IMR-90 (cell line): ENCODE measurements around the gene PTCSC3. TPM values are rescaled to one million over a fixed set of nuclear protein-coding genes. Genes with fewer than 3 reads are reported as not detected.

ENCODE experiments used
- ATAC-seq: fragments of 200-7000 bp; cut with Tn5 transposase; 2 replicates; pipeline ENCODE4 v1.9.1; 2020; ENCODE audit warnings: low read depth, mild to moderate bottlenecking, moderate library complexity
- BruUV-seq: library from RNA; stranded (reverse); fragments of 400-500 nt; replicated peaks from 2 replicates; lab custom pipeline; 2021; lab: Mats Ljungman, UMichigan
- CTCF ChIA-PET: fragments of 300-600 bp; formaldehyde crosslinking; extraction: SDS; loops from one replicate; lab custom pipeline; 2021; ENCODE audit warnings: antibody characterized with exemption; lab: Yijun Ruan, JAX
- POLR2A ChIA-PET: fragments of 300-600 bp; sonication (Branson Sonifier 250); formaldehyde crosslinking; loops from one replicate; lab custom pipeline; 2022; ENCODE audit warnings: antibody characterized with exemption; ENCODE audit not compliant: unreplicated experiment; lab: Charles Lee
- DNase-seq: peaks from one replicate; pipeline ENCODE4 v3.0.0; 2013
- H2AFZ ChIP-seq: replicated peaks from 2 replicates; pipeline ENCODE3; 2013; ENCODE audit warnings: low read length, mild to moderate bottlenecking; ENCODE audit not compliant: poor library complexity
- H2AK5ac ChIP-seq: 2 replicates; pipeline ENCODE4 v1.6.1; 2013; ENCODE audit warnings: low read depth, low read length, inconsistent platforms
- H2AK9ac ChIP-seq: replicated peaks from 2 replicates; pipeline ENCODE3; 2013; ENCODE audit warnings: mild to moderate bottlenecking, low read depth, low read length, moderate library complexity; ENCODE audit not compliant: poor library complexity
- H2BK120ac ChIP-seq: 2 replicates; pipeline ENCODE4 v1.6.1; 2013; ENCODE audit warnings: low read depth, low read length, inconsistent platforms
- H2BK15ac ChIP-seq: 3 replicates; pipeline ENCODE4 v1.6.1; 2013; ENCODE audit warnings: low read depth, low read length, inconsistent platforms
- H2BK20ac ChIP-seq: 2 replicates; pipeline ENCODE4 v1.6.1; 2013; ENCODE audit warnings: low read depth, mild to moderate bottlenecking, inconsistent platforms, low read length, moderate library complexity
- H2BK5ac ChIP-seq: 2 replicates; pipeline ENCODE4 v1.6.1; 2013; ENCODE audit warnings: mild to moderate bottlenecking, low read depth, low read length, inconsistent platforms; ENCODE audit not compliant: poor library complexity, severe bottlenecking
- H3K14ac ChIP-seq: replicated peaks from 2 replicates; pipeline ENCODE4 v1.6.1; 2013; ENCODE audit warnings: low read depth, low read length, inconsistent platforms
- H3K18ac ChIP-seq: 2 replicates; pipeline ENCODE4 v1.6.1; 2013; ENCODE audit warnings: low read depth, low read length, control low read depth
- H3K23ac ChIP-seq: 2 replicates; pipeline ENCODE4 v1.6.1; 2013; ENCODE audit warnings: low read depth, low read length, inconsistent platforms
- H3K27ac ChIP-seq: 2 replicates; pipeline ENCODE4 v1.5.1; 2013; ENCODE audit warnings: mild to moderate bottlenecking, control low read depth, low read length; ENCODE audit not compliant: insufficient read depth
- H3K27me3 ChIP-seq: 2 replicates; pipeline ENCODE4 v1.6.1; 2013; ENCODE audit warnings: low read length; ENCODE audit not compliant: control insufficient read depth, insufficient read depth
- H3K36me3 ChIP-seq: 2 replicates; pipeline ENCODE4 v1.6.1; 2013; ENCODE audit warnings: low read length, mixed read lengths; ENCODE audit not compliant: control insufficient read depth, insufficient read depth
- H3K4ac ChIP-seq: 2 replicates; pipeline ENCODE4 v1.6.1; 2013; ENCODE audit warnings: low read depth, low read length, inconsistent platforms
- H3K4me1 ChIP-seq: 2 replicates; pipeline ENCODE4 v1.6.1; 2013; ENCODE audit warnings: low read length, mixed read lengths; ENCODE audit not compliant: control insufficient read depth, insufficient read depth
- H3K4me2 ChIP-seq: 2 replicates; pipeline ENCODE4 v1.6.1; 2013; ENCODE audit warnings: low read depth, mild to moderate bottlenecking, control low read depth, low read length, moderate library complexity
- H3K4me3 ChIP-seq: 2 replicates; pipeline ENCODE4 v1.5.1; 2013; ENCODE audit warnings: low read depth, mild to moderate bottlenecking, control low read depth, low read length, moderate library complexity; ENCODE audit not compliant: insufficient read depth
- H3K56ac ChIP-seq: 2 replicates; pipeline ENCODE4 v1.6.1; 2013; ENCODE audit warnings: low read length, inconsistent platforms; ENCODE audit not compliant: insufficient read depth; ENCODE audit errors: extremely low read depth
- H3K79me1 ChIP-seq, 2 experiments: 2 replicates each; pipeline ENCODE4 v1.6.1; 2013; ENCODE audit warnings: low read length in 2 of 2, inconsistent platforms in 1 of 2, low read depth in 1 of 2
- H3K9ac ChIP-seq: 2 replicates; pipeline ENCODE4 v1.6.1; 2013; ENCODE audit warnings: low read depth, low read length, control low read depth
- H3K9me1 ChIP-seq: 2 replicates; pipeline ENCODE4 v1.6.1; 2013; ENCODE audit warnings: low read length, inconsistent platforms; ENCODE audit not compliant: insufficient read depth
- H3K9me3 ChIP-seq: 2 replicates; pipeline ENCODE4 v1.6.1; 2013; ENCODE audit warnings: low read length; ENCODE audit not compliant: control insufficient read depth, insufficient read depth
- H4K20me1 ChIP-seq: 2 replicates; pipeline ENCODE4 v1.6.1; 2013; ENCODE audit warnings: low read length, inconsistent platforms; ENCODE audit not compliant: insufficient read depth
- H4K5ac ChIP-seq: 2 replicates; pipeline ENCODE4 v1.6.1; 2013; ENCODE audit warnings: mild to moderate bottlenecking, low read depth, low read length, control low read depth
- H4K8ac ChIP-seq, 2 experiments: 2 replicates each; pipeline ENCODE4 v1.6.1; 2013; ENCODE audit warnings: low read depth in 2 of 2, low read length in 2 of 2, control low read depth in 1 of 2, inconsistent platforms in 1 of 2
- H4K91ac ChIP-seq: 2 replicates; pipeline ENCODE4 v1.6.1; 2013; ENCODE audit warnings: low read depth, low read length, inconsistent platforms; ENCODE audit not compliant: insufficient read depth
- BHLHE40 ChIP-seq: fragments of 150-350 bp; IDR thresholded peaks from 2 replicates; pipeline ENCODE4 v1.6.1; 2016; ENCODE audit warnings: mild to moderate bottlenecking, low read depth, low read length
- CEBPB ChIP-seq: IDR thresholded peaks from 2 replicates; pipeline ENCODE4 v1.6.1; 2012; ENCODE audit warnings: low read depth, low read length, improper control_type of control experiment
- FOS ChIP-seq: fragments of 150-350 bp; IDR thresholded peaks from 2 replicates; pipeline ENCODE4 v1.6.1; 2016; ENCODE audit warnings: low read depth, low read length
- NFE2L2 ChIP-seq: fragments of 150-350 bp; IDR thresholded peaks from 2 replicates; pipeline ENCODE4 v1.6.1; 2016; ENCODE audit warnings: low read depth, mild to moderate bottlenecking, low read length
- POLR2A ChIP-seq: IDR thresholded peaks from 2 replicates; pipeline ENCODE4 v1.6.1; 2012; ENCODE audit warnings: mild to moderate bottlenecking, low read depth, low read length
- RCOR1 ChIP-seq: IDR thresholded peaks from 2 replicates; pipeline ENCODE4 v1.6.1; 2012; ENCODE audit warnings: mild to moderate bottlenecking, low read length, improper control_type of control experiment; ENCODE audit not compliant: insufficient replicate concordance
- RFX5 ChIP-seq: IDR thresholded peaks from 2 replicates; pipeline ENCODE4 v1.8.0; 2012; ENCODE audit warnings: low read depth, mild to moderate bottlenecking, low read length, moderate library complexity
- WGBS, 2 experiments: methylation state at CpG; one replicate each; pipeline versions ENCODE4 v1.1.5 to v1.1.7; 2013; ENCODE audit warnings: missing lambda C conversion rate in 2 of 2; ENCODE audit not compliant: insufficient read length in 1 of 2; ENCODE audit errors: extremely low coverage in 2 of 2; 5-methylcytosine and 5-hydroxymethylcytosine counted together
- dilution Hi-C: fragments of 300-500 bp; cut with HindIII; formaldehyde crosslinking; loops from one replicate; pipeline ENCODE4 v1.14.3; 2018; ENCODE audit warnings: low sequenced_read_pairs; ENCODE audit not compliant: unreplicated experiment
- in situ Hi-C: fragments of 300-500 bp; cut with MboI; formaldehyde crosslinking; loops from 3 replicates; pipeline ENCODE4 v1.14.3; 2019; ENCODE audit warnings: low sequenced_read_pairs, inconsistent platforms, mixed read lengths
- intact Hi-C: fragments of 100-400 bp; cut with micrococcal nuclease; formaldehyde crosslinking; loops from 2 replicates; pipeline ENCODE4 v1.10.0; 2022
- polyA plus RNA-seq, 3 experiments: library from polyadenylated mRNA; depleted of rRNA; stranded (reverse); fragments of >200 nt; gene quantifications; 2 replicates each; pipeline ENCODE4 v1.2.3, GENCODE V29; 2012; ENCODE audit warnings: low replicate concordance in 1 of 3
- total RNA-seq: library from RNA; depleted of rRNA; stranded (reverse); fragments of >200 nt; gene quantifications from 2 replicates; pipeline ENCODE4 v1.2.3, GENCODE V29; 2012
- TF ChIP-seq, protein P1 (sequence below): fragments of 150-350 bp; IDR thresholded peaks from 2 replicates; pipeline ENCODE4 v1.6.1; 2016; ENCODE audit warnings: low read depth, mild to moderate bottlenecking, low read length, moderate library complexity, borderline replicate concordance
- TF ChIP-seq, protein P2 (sequence below): fragments of 150-350 bp; IDR thresholded peaks from 2 replicates; pipeline ENCODE4 v1.6.1; 2017; ENCODE audit warnings: mild to moderate bottlenecking, antibody characterized with exemption, low read length, low read depth
- TF ChIP-seq, protein P3 (sequence below): conservative IDR thresholded peaks from 2 replicates; pipeline ENCODE4 v1.5.1; 2012; ENCODE audit warnings: mild to moderate bottlenecking, low read depth, low read length, improper control_type of control experiment

PTCSC3 gene
- total and polyA plus RNA-seq, 2 of the 4 experiments (the other 2 are of a cell fraction) = not detected

DNA sequence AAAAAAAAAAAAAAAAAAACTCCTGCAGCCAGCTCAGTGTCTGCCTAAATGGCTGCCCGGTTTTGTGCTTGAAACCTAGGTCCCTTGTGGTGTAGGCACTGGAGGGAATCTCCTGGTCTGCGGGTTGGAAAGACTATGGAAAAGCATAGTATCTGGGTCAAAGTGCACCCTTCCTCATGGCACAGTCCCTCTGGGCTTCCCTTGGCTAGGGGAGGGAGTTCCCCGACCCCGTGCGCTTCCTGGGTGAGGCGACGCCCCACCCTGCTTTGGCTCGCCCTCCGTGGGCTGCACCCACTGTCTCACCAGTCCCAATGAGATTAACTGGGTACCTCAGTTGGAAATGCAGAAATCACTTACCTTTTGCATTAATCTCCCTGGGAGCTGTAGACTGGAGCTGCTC lies 14.3 kb downstream of the PTCSC3 start:
- Histone ChIP-seq H3K36me3 (no peaks in the 10 kb centered on the region), H3K23ac (no peak overlapping the region), H4K5ac (no peak overlapping the region), H3K27me3 (peaks cover 4% of the 10 kb centered on the region), H2BK20ac (no peak overlapping the region), H4K91ac (no peak overlapping the region), H3K4me3 (no peak overlapping the region), H3K14ac (no peak overlapping the region), H2AK5ac (no peak overlapping the region), H2BK5ac (no peak overlapping the region), H2BK120ac (no peak overlapping the region), H2AK9ac (no peak overlapping the region), H3K79me1 (no peaks in the 10 kb centered on the region), H4K20me1 (no peaks in the 10 kb centered on the region), H3K27ac (no peak overlapping the region), H3K4ac (no peak overlapping the region), H3K56ac (no peak overlapping the region), H3K9me1 (no peaks in the 10 kb centered on the region), H3K9ac (no peak overlapping the region), H4K8ac (no peak overlapping the region), H2BK15ac (no peak overlapping the region), H3K4me1 (no peaks in the 10 kb centered on the region), H3K18ac (no peak overlapping the region), H3K9me3 (no peaks in the 10 kb centered on the region), H2AFZ (no peak overlapping the region), H3K4me2 (no peak overlapping the region)
- POLR2A ChIA-PET = no interaction called here
- no CpG with 5 or more reads among the region's 9 CpGs for WGBS, 2 experiments
- no peak for TF ChIP-seq POLR2A
- no peak for TF ChIP-seq RCOR1
- TF ChIP-seq, protein P1, sequence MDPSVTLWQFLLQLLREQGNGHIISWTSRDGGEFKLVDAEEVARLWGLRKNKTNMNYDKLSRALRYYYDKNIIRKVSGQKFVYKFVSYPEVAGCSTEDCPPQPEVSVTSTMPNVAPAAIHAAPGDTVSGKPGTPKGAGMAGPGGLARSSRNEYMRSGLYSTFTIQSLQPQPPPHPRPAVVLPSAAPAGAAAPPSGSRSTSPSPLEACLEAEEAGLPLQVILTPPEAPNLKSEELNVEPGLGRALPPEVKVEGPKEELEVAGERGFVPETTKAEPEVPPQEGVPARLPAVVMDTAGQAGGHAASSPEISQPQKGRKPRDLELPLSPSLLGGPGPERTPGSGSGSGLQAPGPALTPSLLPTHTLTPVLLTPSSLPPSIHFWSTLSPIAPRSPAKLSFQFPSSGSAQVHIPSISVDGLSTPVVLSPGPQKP = no peak
- TF ChIP-seq CEBPB = no peak
- TF ChIP-seq RFX5 = no peak
- TF ChIP-seq FOS = no peak
- TF ChIP-seq, protein P2, sequence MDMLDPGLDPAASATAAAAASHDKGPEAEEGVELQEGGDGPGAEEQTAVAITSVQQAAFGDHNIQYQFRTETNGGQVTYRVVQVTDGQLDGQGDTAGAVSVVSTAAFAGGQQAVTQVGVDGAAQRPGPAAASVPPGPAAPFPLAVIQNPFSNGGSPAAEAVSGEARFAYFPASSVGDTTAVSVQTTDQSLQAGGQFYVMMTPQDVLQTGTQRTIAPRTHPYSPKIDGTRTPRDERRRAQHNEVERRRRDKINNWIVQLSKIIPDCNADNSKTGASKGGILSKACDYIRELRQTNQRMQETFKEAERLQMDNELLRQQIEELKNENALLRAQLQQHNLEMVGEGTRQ = no peak
- TF ChIP-seq NFE2L2 = no peak
- TF ChIP-seq, protein P3, sequence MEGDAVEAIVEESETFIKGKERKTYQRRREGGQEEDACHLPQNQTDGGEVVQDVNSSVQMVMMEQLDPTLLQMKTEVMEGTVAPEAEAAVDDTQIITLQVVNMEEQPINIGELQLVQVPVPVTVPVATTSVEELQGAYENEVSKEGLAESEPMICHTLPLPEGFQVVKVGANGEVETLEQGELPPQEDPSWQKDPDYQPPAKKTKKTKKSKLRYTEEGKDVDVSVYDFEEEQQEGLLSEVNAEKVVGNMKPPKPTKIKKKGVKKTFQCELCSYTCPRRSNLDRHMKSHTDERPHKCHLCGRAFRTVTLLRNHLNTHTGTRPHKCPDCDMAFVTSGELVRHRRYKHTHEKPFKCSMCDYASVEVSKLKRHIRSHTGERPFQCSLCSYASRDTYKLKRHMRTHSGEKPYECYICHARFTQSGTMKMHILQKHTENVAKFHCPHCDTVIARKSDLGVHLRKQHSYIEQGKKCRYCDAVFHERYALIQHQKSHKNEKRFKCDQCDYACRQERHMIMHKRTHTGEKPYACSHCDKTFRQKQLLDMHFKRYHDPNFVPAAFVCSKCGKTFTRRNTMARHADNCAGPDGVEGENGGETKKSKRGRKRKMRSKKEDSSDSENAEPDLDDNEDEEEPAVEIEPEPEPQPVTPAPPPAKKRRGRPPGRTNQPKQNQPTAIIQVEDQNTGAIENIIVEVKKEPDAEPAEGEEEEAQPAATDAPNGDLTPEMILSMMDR = no peak
- TF ChIP-seq BHLHE40 = no peak
- intact Hi-C loops = no loop called here
- ATAC-seq (no peak), DNase-seq (no peak)
- in situ Hi-C loops = no loop called here
- CTCF ChIA-PET = no interaction called here
- no TSS peak for BruUV-seq
- dilution Hi-C loops = no loop called here
